Upper lobe of left lung (tissue), 4 donors: ENCODE measurements around the gene TTC7B.

Experiments used
- CTCF ChIP-seq, 6 experiments: fragments of 450-650 bp in 4 of 6; fragments of 200-600 bp in 2 of 6; sonication (generic) in 2 of 6; IDR thresholded peaks; one replicate each; pipeline ENCODE4 v1.5.1; 2016 to 2019; ENCODE audit warnings: antibody characterized with exemption in 6 of 6
- EP300 ChIP-seq, 4 donors: sonication (generic); formaldehyde crosslinking; IDR thresholded peaks; one replicate each; pipeline ENCODE4 v1.5.1; 2017; ENCODE audit warnings: antibody characterized with exemption in 4 of 4, control low read depth in 2 of 4
- POLR2A ChIP-seq, 4 donors: fragments of 450-650 bp; IDR thresholded peaks; one replicate each; pipeline ENCODE4 v1.5.1; 2016 to 2017; ENCODE audit warnings: antibody characterized with exemption in 4 of 4, mild to moderate bottlenecking in 2 of 4
- POLR2AphosphoS5 ChIP-seq, 2 donors: sonication (generic); formaldehyde crosslinking; IDR thresholded peaks; one replicate each; pipeline ENCODE4 v1.5.1; 2017; ENCODE audit warnings: antibody characterized with exemption in 2 of 2

- no peak for TF ChIP-seq POLR2A (IDR thresholded peaks at IDR 0.05)
- TF ChIP-seq CTCF (IDR thresholded peaks at IDR 0.05), result no peak
- TF ChIP-seq POLR2AphosphoS5 (IDR thresholded peaks at IDR 0.05), result no peak
- no peak for TF ChIP-seq EP300 (IDR thresholded peaks at IDR 0.05)
Measured at GRCh38 chr14:90715495-90715894, 100.7 kb downstream of the TTC7B start.
